T1000 (cell line): Measurements from ENCODE around the gene SRI.
"Not testable (repeated sequence)": the region's sequence is repeated elsewhere in the genome, so short reads cannot be mapped to it uniquely, and the experiment has no call there.

Experiments
- DNase-seq: peaks from one replicate; lab custom pipeline; 2025; ENCODE audit warnings: mixed read lengths; lab: John Stamatoyannopoulos, UW

The SRI gene

DNA sequence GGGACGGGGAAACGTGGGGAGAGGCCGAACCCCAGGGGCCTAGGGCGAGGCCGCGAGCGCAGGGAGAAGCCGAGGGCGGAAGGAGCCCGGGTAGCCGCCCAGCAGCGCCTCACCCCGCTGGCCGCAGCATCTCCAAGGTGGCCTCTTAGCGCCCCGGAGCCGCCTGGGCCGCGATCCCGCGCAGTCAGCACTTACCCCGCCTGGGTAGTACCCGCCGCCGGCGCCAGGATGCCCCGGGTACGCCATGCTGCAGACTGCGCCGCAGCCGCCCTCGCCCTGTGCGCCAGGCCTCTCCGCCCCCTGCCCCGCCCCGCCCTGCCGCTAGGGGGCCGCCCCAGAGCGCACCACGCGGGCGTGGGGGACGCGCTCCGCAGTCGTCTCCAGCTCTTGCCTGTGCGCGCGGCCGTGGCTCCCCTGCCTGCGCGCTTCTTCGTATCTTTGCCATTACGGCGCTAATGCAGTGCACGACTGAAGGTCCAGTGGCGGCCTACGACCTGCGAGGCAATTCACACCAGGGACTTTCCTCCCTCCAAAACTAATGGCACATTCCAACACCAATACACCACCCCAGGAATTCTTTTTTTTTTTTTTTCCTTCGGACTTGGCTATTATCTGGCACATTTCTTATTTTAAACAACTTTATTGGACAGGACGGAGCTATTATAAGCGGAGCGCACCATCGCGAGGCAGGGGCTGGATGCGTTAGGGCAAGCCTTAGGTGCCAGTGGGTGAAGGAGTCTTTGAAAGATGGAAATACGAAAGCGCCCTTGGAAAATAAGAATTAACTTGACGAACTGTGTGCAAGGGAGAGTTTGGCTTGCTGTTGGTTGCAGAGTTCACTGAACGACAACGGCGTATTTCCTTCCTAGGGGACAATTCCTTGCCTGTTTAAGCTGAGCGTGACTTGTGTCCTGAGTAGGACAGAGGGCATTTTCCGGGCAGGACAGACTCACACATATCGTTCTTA is at the start of gene SRI:
Gene SRI, minus strand, starts transcription at position 258 of the 967 bp plus-strand sequence. Its CDS starts 12 bp downstream, at position 246.
- DNase-seq = peak; percentile 78

DNA sequence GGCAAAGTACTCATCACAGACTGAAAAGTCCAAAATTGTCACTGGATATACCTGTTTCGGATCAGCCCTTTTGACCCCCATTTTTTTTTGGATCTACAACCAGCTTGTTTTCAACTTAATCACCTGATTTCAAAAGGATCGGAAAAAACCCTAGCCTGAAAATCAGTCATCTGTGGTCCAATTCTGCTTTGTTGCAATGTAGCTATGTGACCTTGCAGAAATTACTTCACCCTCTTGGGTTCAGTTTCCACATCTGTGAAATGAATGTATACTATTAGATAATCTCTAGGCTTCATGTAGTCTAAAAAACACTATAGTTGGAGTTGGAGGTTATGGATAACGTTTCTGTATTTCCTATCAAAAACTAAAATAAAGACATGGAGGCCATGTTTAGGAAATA is 49.7 kb upstream of the SRI start:
- DNase-seq = no peak

- no peak for DNase-seq
These were observed 49.0 kb upstream of the SRI start for GRCh38 chr7:88268858-88269257.

GRCh38 chr7:88268051-88268450 is 48.2 kb upstream of the SRI start:
- no peak for DNase-seq

GRCh38 chr7:88267421-88267820 is 47.6 kb upstream of the SRI start:
- no peak for DNase-seq

DNA sequence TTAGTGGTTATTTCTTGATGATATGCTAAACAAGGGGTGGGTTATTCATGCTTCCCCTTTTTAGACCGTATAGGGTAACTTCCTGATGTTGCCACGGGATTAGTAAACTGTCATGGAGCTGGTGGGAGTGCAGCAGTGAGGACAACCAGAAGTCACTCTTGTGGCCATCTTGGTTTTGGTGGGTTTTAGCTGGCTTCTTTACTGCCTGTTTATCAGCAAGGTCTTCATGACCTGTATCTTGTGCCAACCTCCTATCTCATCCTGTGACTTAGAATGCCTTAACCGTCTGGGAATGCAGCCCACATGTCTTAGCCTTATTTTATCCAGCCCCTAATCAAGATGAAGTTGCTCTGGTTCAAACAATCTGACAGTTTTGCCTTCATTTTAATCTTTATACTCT is 45.1 kb upstream of the SRI start:
- DNase-seq = not testable (repeated sequence)

DNA sequence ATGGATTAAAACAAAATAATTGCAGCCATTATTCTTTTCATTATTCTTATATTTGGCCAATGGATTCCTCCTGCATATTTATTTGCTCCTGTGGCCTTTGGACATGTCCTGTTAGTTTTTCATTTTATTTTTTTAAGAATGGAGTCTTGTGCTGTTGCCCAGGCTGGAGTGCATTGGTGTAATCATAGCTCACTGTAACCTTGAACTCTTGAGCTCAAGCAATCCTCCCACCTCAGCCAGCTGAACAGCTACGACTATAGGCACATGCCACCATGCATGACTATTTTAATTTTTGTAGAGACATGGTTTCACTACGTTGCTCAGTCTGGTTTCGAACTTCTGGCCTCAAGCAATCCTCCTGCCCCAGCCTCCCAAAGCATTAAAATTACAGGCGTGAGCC is 42.7 kb upstream of the SRI start:
- no peak for DNase-seq

- DNase-seq = no peak
These were observed 40.9 kb upstream of the SRI start for GRCh38 chr7:88260719-88261118.

- no peak for DNase-seq
These were observed 40.0 kb upstream of the SRI start for GRCh38 chr7:88259656-88260380.

DNA sequence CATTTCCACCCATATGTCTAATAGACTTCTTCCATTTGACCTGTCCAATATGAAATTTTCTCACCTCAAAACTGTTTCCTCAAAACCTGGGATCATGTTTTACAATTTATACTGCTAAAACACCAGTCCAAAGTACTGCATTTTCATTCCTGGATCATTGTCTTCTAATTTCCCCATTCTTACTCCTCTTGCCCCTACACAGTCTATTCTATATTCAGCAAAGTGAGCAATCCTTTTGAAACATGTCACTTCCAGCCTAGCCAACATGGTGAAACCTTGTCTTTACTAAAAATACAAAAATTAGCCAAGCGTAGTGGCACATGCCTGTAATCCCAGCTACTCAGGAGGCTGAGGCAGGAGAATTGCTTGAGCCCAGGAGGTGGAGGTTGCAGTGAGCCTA is 38.5 kb upstream of the SRI start:
- DNase-seq = not testable (repeated sequence)

DNA sequence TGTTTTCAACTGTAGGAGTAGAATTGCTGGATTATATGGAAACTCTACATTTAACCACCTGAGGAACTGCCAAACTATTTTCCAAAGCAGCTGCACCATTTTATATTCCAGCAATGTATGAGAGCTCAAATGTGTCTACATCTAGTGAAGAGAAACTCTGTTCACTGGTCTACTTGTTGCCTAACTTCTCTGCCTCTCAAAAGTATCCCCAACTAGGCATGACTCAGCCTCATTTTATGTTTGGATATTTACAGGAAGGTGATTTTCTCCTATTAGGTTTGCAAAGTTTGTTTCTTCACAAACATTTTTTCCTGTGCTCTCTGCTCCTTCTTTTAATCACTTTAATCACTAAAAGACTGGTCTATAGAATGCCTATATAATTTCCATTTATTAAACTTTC is 37.1 kb upstream of the SRI start:
- DNase-seq = no peak

DNA sequence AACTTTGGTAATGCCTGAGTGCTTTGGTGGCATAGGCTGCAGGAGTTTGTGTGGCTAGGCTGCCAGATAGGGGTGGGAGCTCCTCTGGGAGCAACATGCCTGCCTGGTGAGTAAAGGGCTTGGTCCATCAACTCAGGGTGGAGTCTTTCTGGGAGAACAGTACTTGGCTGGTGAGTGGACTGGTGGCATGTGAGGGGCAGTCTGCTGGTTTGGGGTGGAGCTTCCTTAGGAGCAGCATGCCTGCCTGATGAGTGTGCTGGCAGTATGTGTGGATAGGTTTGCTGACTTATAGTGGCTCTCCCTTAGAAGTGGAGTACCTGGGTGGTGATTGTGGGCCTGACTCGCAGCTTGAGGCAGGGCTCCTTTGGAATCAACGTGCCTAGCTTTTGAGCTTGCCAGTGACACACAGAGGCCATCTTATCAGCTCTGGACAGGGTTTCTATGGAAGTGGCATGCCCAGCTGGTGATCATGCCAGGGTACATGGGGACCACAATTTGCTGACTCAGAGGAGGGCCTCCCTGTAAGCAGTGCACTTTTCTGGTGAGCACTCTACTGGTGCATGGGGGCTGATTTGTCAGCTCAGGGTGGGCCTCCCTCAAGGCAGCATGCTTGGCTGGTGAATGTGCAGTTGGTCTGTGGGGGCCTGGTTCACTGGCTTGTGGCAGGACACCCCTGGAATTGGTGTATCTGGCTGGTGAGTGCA is 35.0 kb upstream of the SRI start:
- DNase-seq = peak; percentile 76

DNA sequence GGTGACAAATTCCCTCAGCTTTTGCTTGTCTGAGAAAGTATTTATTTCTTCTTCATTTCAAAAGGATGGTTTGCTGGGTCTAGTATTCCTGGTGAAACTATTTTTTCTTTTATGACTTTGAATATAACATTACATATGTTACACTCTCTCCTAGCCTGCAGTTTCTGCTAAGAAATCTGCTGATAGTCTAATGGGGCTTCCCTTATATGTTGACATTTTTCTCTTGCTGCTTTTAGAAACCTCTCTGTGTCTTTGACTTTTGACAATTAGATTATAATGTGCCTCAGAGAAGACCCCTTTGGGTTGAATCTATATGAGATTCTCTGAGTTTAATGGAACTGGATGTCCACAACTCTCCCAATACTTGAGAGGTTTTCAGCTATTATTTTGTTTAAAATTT is 33.8 kb upstream of the SRI start:
- DNase-seq = no peak

DNA sequence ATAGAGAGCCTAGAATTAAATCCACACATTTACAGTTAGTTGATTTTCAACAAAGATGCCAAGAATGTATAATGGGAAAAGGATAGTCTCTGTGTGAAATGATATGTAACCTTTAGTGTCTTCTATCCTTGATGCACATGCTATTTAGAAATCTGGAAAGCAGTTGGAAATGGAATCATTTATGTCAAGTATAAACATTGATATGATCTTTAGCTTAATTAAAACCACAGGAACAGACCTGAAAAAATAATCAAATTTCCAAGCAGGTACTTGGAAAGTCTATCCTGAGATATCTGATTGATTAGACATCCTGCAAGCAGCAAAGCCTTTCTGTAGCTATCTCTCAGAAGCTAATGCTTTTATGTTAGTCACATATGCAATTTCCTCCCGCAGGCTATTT is 24.4 kb upstream of the SRI start:
- no peak for DNase-seq

GRCh38 chr7:88243345-88243909 is 23.6 kb upstream of the SRI start:
- no peak for DNase-seq

DNA sequence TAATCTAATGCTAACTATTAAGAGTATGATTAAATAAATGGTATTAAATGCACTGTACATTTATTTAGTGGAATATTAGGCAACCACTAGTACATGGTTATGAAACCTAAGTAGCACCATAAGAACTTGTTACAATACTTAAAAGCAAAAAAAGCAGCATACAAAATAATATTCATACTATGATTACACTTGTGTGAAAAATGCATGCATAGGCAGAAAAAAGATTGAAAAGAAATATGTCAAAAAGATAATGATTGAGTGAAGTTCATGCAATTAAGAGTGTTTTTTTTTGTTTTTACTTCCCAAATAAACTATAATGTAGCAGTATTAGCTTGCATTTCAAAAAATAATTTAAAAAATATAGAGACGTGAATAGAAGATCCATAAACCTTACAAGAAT is 20.0 kb upstream of the SRI start:
- DNase-seq = no peak

DNA sequence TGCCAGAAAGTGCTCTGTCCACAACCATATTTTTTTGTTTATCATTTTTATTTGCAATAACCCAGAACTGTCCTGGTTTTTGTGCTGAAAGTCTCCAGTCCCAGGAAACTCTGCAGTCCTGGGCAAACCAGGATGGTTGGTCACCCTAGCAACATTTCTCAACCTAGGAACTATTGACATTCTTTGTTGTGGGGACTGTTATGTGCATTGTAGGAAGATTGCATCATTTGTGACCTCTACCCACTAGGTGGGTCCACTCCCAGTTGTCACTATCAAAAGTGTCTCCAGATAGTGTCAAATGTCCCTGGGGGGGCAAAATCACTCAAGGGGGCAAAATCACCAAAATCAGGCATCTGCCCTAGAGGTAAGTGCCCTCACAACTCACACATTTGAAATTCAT is 14.0 kb upstream of the SRI start:
- no peak for DNase-seq

GRCh38 chr7:88230646-88231045 is 10.8 kb upstream of the SRI start:
- no peak for DNase-seq

- no peak for DNase-seq
These were observed 9.6 kb upstream of the SRI start for GRCh38 chr7:88229302-88229995.

GRCh38 chr7:88226886-88227516 is 7.2 kb upstream of the SRI start:
- no peak for DNase-seq

DNA sequence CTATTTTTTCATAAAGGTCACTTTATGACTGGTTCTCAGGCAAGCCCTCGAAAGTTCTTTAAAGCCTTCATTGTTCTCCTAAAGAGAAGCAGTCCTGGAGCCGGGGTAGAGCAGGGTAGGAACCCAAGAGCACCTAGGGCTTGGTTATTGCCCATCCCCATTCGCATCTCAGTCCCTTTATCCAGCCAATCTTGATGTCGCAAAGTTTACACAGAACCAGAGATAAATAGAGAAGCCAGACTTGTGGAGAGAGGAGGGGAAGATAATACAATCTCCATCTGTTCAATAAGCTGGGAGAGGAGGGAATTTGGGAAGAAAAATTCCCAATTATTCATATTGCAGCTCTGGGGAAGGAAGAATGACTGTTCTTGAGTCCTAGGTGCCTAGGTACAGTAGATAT is 6.4 kb upstream of the SRI start:
- DNase-seq = no peak
